ENCODE results near the gene CBR4. TPM values are rescaled to one million over a fixed set of nuclear protein-coding genes. Genes with fewer than 3 reads are reported as not detected.

CBR4 gene
- 37.4 TPM for polyA plus RNA-seq (2013, experiment 1 of 4)
- polyA plus RNA-seq (2013, experiment 2 of 4), result 41.6 TPM
- 30.8 TPM for polyA plus RNA-seq (2013, experiment 3 of 4)
- 33.8 TPM for polyA plus RNA-seq (2013, experiment 4 of 4)

GRCh38 chr4:169010125-169011023, at the start of gene CBR4:
Gene CBR4 (minus strand): TSS chr4:169010255. CDS start chr4:169010089, 166 bp downstream.
- Histone ChIP-seq H3K4me3 (ENCODE audit: insufficient read depth, low read depth, low read length) (peak within 1 kb of the TSS; percentile 86), H3K36me3 (ENCODE audit: control insufficient read depth, insufficient read depth, low read length) (no peaks in the 10 kb centered on the region), H3K4me1 (ENCODE audit: control insufficient read depth, insufficient read depth, low read length) (peaks cover 4% of the 10 kb centered on the region), H3K27ac (ENCODE audit: insufficient read depth, low read depth, low read length, poor library complexity, severe bottlenecking) (peak within 1 kb of the TSS; percentile 92), H3K27me3 (ENCODE audit: control insufficient read depth, insufficient read depth, low read length, poor library complexity, severe bottlenecking) (no peaks in the 10 kb centered on the region), H3K9me3 (ENCODE audit: control insufficient read depth, low read length) (no peaks in the 10 kb centered on the region)
- WGBS, 2 experiments, result 1 to 2% methylated on average over 54 of the region's 54 CpGs

GRCh38 chr4:169059306-169060211, 49.5 kb upstream of the CBR4 start:
- H3K27ac ChIP-seq (ENCODE audit: insufficient read depth, low read depth, low read length, poor library complexity, severe bottlenecking), result no peak overlapping the region
- no peaks in the 10 kb centered on the region for H3K27me3 ChIP-seq (ENCODE audit: control insufficient read depth, insufficient read depth, low read length, poor library complexity, severe bottlenecking)
- WGBS, 2 experiments, result 93 to 94% methylated on average over 22 of the region's 22 CpGs
- no peaks in the 10 kb centered on the region for H3K9me3 ChIP-seq (ENCODE audit: control insufficient read depth, low read length)
- no peaks in the 10 kb centered on the region for H3K36me3 ChIP-seq (ENCODE audit: control insufficient read depth, insufficient read depth, low read length)
- no peaks in the 10 kb centered on the region for H3K4me1 ChIP-seq (ENCODE audit: control insufficient read depth, insufficient read depth, low read length)
- H3K4me3 ChIP-seq (ENCODE audit: insufficient read depth, low read depth, low read length), result no peak overlapping the region

- H3K27me3 ChIP-seq (ENCODE audit: control insufficient read depth, insufficient read depth, low read length, poor library complexity, severe bottlenecking), result no peaks in the 10 kb centered on the region
- no peak overlapping the region for H3K4me3 ChIP-seq (ENCODE audit: insufficient read depth, low read depth, low read length)
- 94 to 97% methylated on average over 7 of the region's 7 CpGs for WGBS, 2 experiments
- H3K27ac ChIP-seq (ENCODE audit: insufficient read depth, low read depth, low read length, poor library complexity, severe bottlenecking), result no peak overlapping the region
- no peaks in the 10 kb centered on the region for H3K4me1 ChIP-seq (ENCODE audit: control insufficient read depth, insufficient read depth, low read length)
- H3K9me3 ChIP-seq (ENCODE audit: control insufficient read depth, low read length), result no peaks in the 10 kb centered on the region
- no peaks in the 10 kb centered on the region for H3K36me3 ChIP-seq (ENCODE audit: control insufficient read depth, insufficient read depth, low read length)
These were observed 48.3 kb upstream of the CBR4 start for GRCh38 chr4:169058312-169058711.

GRCh38 chr4:169054879-169055278, 44.8 kb upstream of the CBR4 start:
- no peak overlapping the region for H3K27ac ChIP-seq (ENCODE audit: insufficient read depth, low read depth, low read length, poor library complexity, severe bottlenecking)

GRCh38 chr4:169052594-169052945, 42.5 kb upstream of the CBR4 start:
- Histone ChIP-seq H3K36me3 (ENCODE audit: control insufficient read depth, insufficient read depth, low read length) (no peaks in the 10 kb centered on the region), H3K27me3 (ENCODE audit: control insufficient read depth, insufficient read depth, low read length, poor library complexity, severe bottlenecking) (no peaks in the 10 kb centered on the region), H3K4me1 (ENCODE audit: control insufficient read depth, insufficient read depth, low read length) (no peaks in the 10 kb centered on the region), H3K9me3 (ENCODE audit: control insufficient read depth, low read length) (no peaks in the 10 kb centered on the region), H3K27ac (ENCODE audit: insufficient read depth, low read depth, low read length, poor library complexity, severe bottlenecking) (no peak overlapping the region), H3K4me3 (ENCODE audit: insufficient read depth, low read depth, low read length) (no peak overlapping the region)
- 94 to 95% methylated on average over 6 of the region's 6 CpGs for WGBS, 2 experiments

More at GRCh38 chr4:169054879-169055278, 44.8 kb upstream of the CBR4 start:
- H3K9me3 ChIP-seq (ENCODE audit: control insufficient read depth, low read length), result no peaks in the 10 kb centered on the region
- H3K36me3 ChIP-seq (ENCODE audit: control insufficient read depth, insufficient read depth, low read length), result no peaks in the 10 kb centered on the region
- no peak overlapping the region for H3K4me3 ChIP-seq (ENCODE audit: insufficient read depth, low read depth, low read length)
- no peaks in the 10 kb centered on the region for H3K27me3 ChIP-seq (ENCODE audit: control insufficient read depth, insufficient read depth, low read length, poor library complexity, severe bottlenecking)
- H3K4me1 ChIP-seq (ENCODE audit: control insufficient read depth, insufficient read depth, low read length), result no peaks in the 10 kb centered on the region
- 88 to 89% methylated on average over 6 of the region's 6 CpGs for WGBS, 2 experiments

- Histone ChIP-seq H3K4me3 (ENCODE audit: insufficient read depth, low read depth, low read length) (no peak overlapping the region), H3K27ac (ENCODE audit: insufficient read depth, low read depth, low read length, poor library complexity, severe bottlenecking) (no peak overlapping the region), H3K27me3 (ENCODE audit: control insufficient read depth, insufficient read depth, low read length, poor library complexity, severe bottlenecking) (no peaks in the 10 kb centered on the region), H3K4me1 (ENCODE audit: control insufficient read depth, insufficient read depth, low read length) (no peaks in the 10 kb centered on the region), H3K36me3 (ENCODE audit: control insufficient read depth, insufficient read depth, low read length) (no peaks in the 10 kb centered on the region), H3K9me3 (ENCODE audit: control insufficient read depth, low read length) (no peaks in the 10 kb centered on the region)
- WGBS, 2 experiments, result 92 to 95% methylated on average over 10 of the region's 10 CpGs
These were observed 41.9 kb upstream of the CBR4 start for GRCh38 chr4:169051761-169052593.

GRCh38 chr4:169050881-169051760, 41.1 kb upstream of the CBR4 start:
- no peak overlapping the region for H3K27ac ChIP-seq (ENCODE audit: insufficient read depth, low read depth, low read length, poor library complexity, severe bottlenecking)
- H3K4me3 ChIP-seq (ENCODE audit: insufficient read depth, low read depth, low read length), result no peak overlapping the region
- 93 to 95% methylated on average over 9 of the region's 9 CpGs for WGBS, 2 experiments
- no peaks in the 10 kb centered on the region for H3K4me1 ChIP-seq (ENCODE audit: control insufficient read depth, insufficient read depth, low read length)
- no peaks in the 10 kb centered on the region for H3K9me3 ChIP-seq (ENCODE audit: control insufficient read depth, low read length)
- no peaks in the 10 kb centered on the region for H3K36me3 ChIP-seq (ENCODE audit: control insufficient read depth, insufficient read depth, low read length)
- H3K27me3 ChIP-seq (ENCODE audit: control insufficient read depth, insufficient read depth, low read length, poor library complexity, severe bottlenecking), result no peaks in the 10 kb centered on the region

- Histone ChIP-seq H3K9me3 (ENCODE audit: control insufficient read depth, low read length) (no peaks in the 10 kb centered on the region), H3K4me1 (ENCODE audit: control insufficient read depth, insufficient read depth, low read length) (no peaks in the 10 kb centered on the region), H3K27me3 (ENCODE audit: control insufficient read depth, insufficient read depth, low read length, poor library complexity, severe bottlenecking) (no peaks in the 10 kb centered on the region), H3K27ac (ENCODE audit: insufficient read depth, low read depth, low read length, poor library complexity, severe bottlenecking) (no peak overlapping the region), H3K36me3 (ENCODE audit: control insufficient read depth, insufficient read depth, low read length) (no peaks in the 10 kb centered on the region), H3K4me3 (ENCODE audit: insufficient read depth, low read depth, low read length) (no peak overlapping the region)
- WGBS, 2 experiments, result 82 to 83% methylated on average over 7 of the region's 7 CpGs
These were observed 40.2 kb upstream of the CBR4 start for GRCh38 chr4:169050284-169050683.

- Histone ChIP-seq H3K4me1 (ENCODE audit: control insufficient read depth, insufficient read depth, low read length) (no peaks in the 10 kb centered on the region), H3K27ac (ENCODE audit: insufficient read depth, low read depth, low read length, poor library complexity, severe bottlenecking) (no peak overlapping the region), H3K4me3 (ENCODE audit: insufficient read depth, low read depth, low read length) (no peak overlapping the region), H3K27me3 (ENCODE audit: control insufficient read depth, insufficient read depth, low read length, poor library complexity, severe bottlenecking) (no peaks in the 10 kb centered on the region), H3K9me3 (ENCODE audit: control insufficient read depth, low read length) (no peaks in the 10 kb centered on the region), H3K36me3 (ENCODE audit: control insufficient read depth, insufficient read depth, low read length) (no peaks in the 10 kb centered on the region)
- WGBS, 2 experiments, result 93 to 94% methylated on average over 9 of the region's 9 CpGs
These were observed 38.9 kb upstream of the CBR4 start for GRCh38 chr4:169048868-169049414.

Measured in ectodermal cell (in vitro differentiated cells).